CD4-positive, alpha-beta T cell treated with Interleukin-15 for 1 hour (primary cell): ENCODE results near the gene UGT3A2.

Source experiments
- DNase-seq: peaks from one replicate; pipeline ENCODE4 v3.0.0-alpha.2; 2020

UGT3A2 gene, protein sequence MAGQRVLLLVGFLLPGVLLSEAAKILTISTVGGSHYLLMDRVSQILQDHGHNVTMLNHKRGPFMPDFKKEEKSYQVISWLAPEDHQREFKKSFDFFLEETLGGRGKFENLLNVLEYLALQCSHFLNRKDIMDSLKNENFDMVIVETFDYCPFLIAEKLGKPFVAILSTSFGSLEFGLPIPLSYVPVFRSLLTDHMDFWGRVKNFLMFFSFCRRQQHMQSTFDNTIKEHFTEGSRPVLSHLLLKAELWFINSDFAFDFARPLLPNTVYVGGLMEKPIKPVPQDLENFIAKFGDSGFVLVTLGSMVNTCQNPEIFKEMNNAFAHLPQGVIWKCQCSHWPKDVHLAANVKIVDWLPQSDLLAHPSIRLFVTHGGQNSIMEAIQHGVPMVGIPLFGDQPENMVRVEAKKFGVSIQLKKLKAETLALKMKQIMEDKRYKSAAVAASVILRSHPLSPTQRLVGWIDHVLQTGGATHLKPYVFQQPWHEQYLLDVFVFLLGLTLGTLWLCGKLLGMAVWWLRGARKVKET

DNA sequence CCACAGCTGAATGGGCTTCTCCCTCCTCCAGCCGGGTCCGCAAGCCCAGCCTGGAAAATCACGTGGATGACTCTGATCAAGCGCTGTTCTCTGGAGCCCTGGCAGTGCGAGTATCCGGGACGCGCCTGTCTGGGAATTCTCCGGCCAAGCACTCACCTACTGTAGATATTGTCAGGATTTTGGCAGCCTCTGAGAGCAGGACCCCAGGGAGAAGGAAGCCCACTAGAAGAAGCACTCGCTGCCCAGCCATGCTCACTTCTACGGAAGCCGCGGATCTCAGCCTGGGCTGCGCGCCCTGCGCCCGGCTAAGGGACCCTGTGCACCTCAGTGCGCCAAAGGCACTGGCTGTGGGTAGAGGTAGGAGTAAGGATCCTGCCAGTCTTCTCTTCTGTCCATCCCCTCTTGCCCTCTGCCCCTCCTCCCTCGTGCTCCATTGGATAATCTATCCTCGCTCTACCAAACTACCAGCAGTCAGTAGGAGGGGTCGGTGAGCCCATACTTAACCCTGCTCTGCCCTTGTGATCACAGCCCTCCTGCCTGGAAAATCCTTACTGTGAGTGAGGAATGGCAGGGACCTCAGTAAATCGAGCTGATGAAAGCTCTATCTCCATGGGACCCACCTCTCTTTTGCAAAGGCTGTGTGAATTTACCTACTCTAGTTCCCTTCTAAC, at the start of gene UGT3A2:
Gene UGT3A2 (minus strand): TSS at position 343 of the 671 bp plus-strand sequence. CDS start 93 bp downstream, at position 250.
- DNase-seq, result no peak

DNA sequence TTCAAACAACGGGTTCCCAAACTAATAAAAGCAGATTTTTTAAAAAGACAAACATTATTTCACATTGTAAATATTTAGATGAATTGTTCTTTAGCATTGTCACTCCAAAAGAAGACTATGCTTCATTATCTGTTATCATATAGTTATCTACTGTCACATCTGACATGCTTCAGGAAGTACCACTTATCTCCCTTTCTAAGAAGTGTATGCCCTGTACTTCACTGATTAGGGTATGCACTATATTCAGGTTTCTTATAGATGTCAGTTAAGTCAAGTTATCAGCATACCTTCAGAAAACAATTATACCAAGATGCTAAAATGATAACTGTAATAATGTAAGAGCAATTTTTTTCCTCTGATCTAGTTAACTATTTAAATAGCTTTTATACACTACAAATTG, 44.6 kb upstream of the UGT3A2 start:
- no peak for DNase-seq

DNA sequence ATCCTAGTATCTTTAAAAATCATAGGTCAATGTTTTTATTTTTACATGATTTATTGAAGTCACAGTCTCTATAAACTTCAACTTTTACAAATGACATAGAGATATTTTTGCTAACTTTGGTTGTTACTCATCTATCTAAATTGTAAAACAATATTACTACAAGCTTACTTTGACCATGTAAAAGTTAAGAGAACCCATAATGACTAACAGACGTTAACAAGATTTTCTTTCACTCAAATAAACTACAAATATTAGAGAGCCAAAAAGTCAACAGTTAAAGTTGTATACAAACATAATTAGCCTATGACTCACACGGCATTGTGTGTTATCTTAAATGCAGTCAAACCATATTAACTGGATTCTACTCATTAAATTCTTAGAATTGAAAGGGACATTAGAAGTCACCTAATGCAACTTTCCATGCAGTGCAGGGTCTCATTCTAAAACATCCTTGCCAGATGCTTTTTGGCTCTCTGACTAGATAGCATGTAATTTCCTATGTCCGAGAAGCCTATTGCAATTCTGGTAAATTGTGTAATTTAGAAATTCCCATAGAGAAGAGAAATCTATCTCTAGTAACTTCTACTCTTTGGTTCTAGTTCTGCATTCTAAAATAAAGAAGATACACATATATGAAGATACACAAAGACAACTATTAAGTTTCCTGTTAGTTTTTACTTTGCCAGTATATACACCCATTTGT, 42.2 kb upstream of the UGT3A2 start:
- DNase-seq, result no peak

DNA sequence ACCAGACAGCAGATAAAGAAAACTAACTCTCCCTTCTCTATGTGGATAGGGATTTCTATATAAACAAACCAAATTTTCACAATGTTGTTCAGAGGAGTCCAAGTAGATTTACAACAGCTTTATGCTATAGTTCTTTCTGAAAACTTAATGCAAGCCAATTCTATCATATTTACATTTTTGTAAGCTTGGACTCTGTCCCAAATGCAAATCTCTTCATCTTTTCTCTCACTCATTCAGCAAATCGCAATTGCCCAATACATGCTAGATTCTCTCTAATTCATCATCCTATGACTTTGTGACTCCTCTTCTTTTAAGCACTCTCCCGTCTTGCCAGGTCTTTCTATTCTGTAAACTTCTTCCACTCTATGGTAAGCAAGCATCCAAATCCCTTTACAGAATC, 39.1 kb upstream of the UGT3A2 start:
- DNase-seq, result no peak

DNA sequence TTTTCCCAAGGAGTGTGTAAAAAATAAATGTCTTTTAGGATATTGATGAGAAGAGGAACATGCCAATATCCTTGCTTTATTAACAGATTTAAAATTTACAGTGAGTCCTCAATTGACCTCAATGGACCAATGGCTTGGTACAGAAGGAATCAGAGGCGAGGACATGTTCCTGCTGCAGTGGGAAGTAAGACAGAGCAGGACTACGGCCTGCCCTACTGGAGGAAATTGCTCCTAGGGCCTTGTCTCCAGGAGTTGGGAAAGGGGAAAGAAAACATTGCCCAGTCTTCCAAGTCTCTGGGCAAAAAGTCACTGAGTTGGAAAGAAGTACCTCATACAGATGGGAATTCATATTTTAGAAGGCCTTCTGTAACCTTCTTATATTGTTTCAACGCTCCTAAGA, 33.1 kb upstream of the UGT3A2 start:
- no peak for DNase-seq

DNA sequence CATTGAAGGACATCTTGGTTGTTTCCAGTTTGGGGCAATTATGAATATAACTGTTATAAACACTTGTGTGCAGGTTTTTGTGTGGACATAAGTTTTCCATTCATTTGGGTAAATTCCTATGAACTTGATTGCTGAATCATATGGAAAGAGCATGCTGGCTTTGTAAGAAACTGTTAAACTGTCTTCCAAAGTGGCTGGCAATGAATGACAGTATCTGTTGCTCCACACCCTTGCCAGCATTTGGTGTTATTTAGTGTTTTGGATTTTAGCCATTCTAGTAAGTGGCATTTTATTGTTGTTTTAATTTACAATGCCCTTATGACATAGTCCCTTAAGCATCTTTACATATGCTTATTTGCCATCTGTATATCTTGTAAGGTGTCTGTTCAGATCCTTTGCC, 29.8 kb upstream of the UGT3A2 start:
- DNase-seq, result no peak

DNA sequence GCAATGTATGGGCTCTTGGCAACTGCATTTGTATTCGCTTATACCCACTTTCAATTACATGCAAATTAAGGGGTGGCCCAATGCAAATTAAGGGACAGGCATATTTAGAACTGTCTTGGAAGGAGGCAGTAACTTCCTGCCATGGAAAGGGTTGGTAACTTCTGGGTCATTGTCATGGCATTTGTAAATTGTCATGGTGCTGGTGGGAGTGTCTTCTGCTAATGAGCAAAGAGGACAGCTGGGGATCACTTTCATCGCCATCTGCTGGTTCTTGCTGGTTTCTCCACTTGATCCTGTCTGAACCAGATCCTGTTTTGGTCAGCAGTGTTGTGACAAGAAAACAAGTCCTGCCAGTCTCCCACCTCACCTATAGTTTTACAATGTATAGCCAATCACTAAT, 23.3 kb upstream of the UGT3A2 start:
- DNase-seq, result no peak

DNA sequence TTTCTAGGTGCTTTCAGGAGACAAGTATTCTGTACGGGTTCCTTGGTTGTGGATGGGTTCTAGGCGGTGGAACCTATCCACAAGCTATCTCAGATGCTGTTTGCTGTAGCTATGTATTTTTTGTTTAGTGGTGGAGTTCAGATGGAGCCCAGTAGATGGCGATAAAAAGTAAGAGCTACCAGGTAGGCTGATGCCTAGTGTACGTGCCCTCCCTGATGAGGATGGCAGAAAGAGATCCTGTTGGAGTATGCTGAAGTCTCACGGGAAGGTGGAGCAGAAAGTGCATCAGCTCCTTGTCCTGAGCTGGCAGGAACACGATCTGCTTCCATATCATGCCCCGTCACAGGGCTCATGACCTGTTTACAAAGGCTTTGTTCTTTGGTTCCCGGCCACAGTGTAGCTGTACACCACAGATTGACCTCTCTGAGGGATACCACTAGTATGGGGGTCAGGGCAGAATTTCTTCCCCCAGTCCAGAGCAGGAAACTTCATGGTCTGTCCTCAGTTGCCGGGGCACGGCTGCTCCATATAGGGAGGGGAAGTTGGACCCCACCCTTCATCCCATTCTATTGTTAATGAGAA, 12.6 kb upstream of the UGT3A2 start:
- no peak for DNase-seq

DNA sequence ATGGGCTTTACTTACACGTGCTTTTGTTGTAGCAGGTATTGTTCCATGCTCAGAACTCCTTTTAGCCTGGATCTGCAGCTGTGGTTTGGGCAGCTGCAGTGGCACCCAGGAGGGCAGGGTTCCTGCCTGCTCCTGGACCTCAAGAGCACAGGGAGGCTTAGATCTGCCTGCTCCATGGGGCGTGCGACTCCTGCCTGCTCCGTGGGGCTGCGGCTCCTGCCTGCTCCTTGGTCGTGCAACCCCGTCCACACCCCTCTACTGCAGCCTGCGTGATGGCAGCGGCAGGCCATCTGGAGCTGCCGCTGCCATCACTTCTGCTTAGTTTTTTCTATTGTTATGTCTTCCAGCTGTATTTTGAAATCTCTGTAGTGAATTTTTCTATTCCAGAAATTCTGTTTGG, 11.7 kb upstream of the UGT3A2 start:
- no peak for DNase-seq

DNA sequence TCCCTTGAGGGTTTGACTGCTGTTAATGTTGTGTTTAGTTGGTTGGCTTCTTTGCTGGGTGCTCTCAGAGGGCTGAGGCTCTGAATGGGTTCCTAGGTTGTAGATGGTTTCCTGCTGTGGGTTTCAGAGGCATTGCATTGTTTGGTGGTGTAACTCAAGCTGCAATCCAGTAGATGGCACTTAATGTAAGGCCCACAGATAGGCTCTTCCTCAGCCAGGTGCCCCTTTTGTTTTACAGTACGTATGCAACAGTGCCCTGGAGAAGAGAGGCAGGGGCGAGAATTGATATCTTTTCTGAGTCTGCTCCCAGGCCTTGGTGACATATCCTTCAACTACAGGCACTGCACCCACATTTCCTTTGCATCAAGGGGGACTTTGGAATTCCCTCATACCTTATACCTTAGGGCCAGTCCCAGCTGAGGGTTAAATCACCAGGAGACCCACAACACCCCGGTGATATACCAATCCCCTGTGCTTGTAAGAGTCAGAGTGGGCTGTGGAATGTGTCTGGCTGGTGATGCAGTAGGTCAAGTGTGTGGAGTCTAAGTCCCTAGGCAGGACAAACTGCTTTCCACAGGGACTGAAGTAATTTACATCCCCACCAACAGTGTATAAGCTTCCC, 7.0 kb upstream of the UGT3A2 start:
- DNase-seq, result no peak

DNA sequence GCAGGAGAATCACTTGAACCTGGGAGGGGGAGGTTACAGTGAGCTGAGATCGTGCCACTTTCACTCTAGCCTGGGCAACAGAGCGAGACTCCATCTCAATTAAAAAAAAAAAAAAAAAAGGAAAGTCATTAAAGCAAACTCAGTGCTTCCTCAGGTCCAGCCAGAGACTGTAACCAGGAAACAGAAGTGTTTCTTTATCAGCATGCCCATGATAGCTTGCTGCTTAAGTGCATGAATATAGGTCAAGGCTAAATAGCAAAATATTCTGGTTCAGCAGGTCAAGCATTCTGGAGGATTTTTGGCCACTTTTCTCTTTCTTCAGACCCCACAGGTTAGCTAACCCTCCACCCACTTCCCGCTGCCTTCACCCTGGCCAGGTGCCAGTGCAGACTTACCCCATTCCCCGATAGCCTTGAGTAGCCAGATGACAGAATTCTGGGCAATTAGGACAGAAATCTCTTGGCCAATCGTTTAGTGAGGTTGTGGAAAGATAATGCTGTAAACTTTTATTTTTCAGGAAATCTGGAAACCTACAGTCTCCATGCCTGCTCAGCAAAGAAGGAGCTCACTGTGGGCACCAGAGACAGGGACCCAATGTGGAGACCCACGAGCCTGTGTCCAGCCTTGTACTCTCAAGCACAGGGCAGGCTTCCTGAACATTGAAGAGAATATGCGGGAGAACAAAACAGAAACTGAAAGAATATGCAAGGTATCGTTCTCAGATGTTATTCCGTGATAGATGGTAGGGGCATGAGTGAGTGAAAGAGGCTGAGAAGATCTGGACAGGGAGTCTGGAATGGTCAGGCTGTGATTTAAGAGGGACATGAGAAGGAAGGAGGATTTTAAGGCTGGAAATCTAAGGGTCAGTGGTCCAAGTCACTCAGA, 4.2 kb upstream of the UGT3A2 start:
- no peak for DNase-seq

DNA sequence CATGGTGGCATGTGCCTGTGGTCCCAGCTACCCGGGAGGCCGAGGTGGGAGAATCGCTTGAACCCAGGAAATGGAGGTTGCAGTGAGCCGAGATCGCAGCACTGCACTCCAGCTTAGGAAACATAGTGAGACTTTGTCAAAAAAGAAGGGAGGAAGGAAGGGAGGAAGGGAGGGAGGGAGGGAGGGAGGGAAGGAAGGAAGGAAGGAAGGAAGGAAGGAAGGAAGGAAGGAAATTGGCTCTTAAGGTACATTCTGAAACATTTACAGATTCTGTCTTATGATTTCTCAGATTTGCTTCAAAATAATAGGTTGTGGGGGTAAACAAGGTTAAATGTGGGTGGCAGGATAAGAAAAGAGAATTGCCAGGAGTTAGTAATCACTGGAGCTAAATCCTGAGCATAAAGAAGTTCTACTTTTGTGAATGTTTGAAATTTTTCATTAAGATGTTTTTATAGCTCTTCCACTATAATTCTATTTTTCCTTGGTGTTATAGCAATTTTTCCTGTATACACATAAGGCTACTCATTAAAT, 2.1 kb upstream of the UGT3A2 start:
- DNase-seq, result no peak

DNA sequence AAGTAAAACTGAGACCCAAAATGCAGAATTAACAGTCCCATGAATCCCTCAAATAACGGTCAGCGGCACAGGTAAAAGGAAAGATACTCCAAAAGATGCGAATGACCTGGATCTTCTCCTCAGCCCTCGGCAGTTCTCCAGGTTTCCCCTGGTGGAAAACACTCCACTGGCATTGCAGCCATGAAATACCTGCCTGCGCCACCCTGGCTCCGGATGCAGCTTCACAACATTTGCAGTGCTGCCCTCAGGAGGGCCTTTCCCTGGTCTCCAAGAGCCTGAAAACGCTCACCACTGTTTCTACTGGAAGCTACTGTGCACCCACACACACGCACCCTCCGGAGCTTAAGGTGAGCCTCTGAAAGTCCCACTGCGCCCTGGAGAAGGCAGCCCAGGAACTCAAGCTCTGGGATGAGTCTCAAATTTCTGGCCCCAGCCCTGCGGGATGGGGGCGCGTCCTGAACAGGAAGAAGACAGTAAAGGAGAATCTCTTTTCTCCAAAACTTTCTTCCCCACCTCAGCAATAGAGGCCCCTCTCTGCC, 612 bp downstream of the UGT3A2 start:
- DNase-seq, result no peak

DNA sequence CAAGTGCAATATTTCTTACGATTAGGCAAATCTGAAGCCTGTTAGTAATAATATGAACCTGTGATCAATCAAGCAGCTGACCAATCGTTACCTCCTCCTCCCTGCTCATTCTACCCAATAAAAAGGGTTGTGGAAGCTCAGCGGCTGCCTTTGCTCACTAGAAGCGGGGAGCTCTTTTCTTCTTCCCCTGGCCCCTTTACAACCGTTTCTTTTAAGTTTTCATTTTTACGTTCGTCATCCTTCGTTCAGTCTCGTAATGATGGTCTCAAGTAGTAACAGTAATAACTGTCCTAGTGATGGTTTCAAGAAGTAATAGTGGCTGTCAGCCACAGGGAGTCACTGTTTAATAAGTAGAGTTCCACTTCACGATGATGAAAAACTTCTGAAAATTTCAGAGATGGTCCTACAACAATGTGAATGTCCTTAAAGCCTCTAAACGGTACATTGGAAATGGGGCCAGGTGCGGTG, 6.2 kb downstream of the UGT3A2 start:
- DNase-seq, result no peak

DNA sequence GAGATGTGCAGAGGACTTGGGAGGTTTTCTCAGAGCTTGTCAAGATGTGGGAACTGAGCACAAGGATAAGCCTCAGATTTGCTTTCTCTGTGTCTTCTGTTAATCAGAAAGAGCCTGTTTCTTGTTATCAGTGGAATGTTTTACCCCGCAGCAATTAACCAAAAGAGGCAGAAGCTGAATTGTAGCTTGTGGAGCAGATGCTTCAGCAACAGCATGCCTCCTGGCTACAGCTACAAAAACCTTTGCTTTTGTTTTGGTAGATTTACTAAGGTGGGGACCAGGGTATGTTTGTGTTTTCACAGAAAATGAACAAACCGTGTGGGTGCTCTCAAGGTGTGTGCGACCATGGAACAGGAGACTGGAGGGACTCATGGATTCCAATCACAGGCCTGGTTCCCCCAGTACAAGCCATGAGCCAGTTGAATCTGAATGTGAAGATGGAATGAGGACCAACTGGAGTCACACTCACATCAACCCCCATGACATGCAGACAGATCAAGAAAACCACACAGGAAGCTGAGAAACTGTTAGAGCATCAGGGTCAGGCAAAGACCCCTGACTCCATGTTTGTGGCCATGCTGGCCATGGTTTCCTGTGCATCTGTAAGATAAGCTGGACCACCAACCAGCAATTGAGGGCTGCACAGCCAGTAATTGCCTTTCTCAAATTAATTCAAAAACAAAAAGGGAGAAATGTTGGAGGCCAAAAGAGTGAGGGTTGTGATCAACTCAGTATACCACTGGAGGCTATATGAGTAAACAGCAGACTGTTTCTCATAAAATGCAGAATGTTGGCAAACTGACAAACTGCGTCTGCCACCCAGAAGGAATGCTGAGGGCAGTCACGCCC, 6.9 kb downstream of the UGT3A2 start:
- DNase-seq, result no peak

DNA sequence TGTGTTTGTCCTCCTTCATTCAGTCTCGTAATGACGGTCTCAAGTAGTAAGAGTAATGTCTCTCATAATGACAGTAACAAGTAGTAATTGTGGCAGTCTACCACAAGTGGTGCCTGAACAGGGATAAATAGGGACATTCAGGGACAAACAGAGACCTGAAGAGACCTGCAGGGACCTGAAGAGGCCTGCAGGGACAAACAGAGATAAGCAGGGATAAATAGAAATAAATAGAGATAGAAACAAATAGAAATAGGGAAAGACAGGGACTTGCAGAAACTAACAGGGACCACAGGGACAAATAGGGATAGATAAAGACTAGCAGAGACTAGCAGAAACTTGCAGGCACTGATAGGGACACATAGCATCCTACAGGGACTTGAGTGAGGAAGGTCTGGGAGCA, 7.9 kb downstream of the UGT3A2 start:
- no peak for DNase-seq

DNA sequence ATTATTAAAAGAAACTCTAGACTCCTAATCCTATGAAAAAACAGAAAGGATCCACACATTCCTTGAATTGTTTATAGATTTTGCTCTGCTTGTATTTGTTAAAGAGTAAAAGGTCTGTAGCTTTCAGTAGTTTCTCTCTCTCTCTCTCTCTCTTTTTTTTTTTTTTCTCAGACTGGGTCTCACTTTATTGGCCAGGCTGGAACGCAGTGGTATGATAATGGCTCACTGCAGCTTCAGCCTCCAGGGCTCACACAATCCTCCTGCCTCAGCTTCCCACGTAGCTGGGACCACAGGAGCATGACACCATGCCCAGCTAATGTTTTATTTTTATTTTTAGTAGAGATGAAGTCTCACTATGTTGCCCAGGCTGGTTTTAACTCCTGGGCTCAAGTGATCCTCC, 9.3 kb downstream of the UGT3A2 start:
- DNase-seq, result no peak

DNA sequence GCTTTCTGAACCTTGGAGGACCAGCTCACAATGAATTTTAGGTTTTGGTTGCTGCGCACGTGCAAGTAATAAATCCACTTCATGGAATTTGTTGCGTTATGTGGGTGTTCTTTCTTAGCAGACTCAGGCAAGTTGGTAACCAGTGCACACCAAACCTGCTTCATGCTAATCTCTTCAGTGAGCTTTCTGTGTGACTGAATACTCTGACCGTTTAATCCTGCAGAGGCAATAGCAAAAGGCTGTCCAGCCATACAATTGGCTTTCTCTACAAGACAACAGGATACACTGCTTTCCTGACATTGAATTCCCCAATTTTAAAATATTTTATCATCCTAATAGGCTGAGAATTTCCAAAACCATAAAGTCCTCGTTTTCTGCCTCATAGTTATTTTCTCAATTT, 10.3 kb downstream of the UGT3A2 start:
- DNase-seq, result no peak

DNA sequence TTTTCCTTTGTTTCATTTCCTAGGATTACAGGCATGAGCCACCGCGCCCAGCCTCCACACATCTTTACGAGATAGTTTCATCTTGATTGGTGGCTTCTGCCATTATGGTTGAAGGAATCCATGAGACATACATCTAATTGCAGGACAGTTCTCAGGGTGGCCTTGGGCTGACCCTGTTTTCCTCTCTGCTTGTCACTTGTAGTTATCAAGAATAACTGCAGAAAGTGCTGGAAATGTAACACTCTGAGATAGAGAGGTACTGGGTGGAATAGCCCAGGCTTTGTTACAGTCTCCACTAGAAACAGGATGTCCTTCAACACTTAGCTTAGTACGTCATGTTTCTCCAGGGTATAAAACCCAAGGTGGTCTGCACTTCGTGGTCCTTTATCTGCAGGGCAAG, 10.7 kb downstream of the UGT3A2 start:
- no peak for DNase-seq

DNA sequence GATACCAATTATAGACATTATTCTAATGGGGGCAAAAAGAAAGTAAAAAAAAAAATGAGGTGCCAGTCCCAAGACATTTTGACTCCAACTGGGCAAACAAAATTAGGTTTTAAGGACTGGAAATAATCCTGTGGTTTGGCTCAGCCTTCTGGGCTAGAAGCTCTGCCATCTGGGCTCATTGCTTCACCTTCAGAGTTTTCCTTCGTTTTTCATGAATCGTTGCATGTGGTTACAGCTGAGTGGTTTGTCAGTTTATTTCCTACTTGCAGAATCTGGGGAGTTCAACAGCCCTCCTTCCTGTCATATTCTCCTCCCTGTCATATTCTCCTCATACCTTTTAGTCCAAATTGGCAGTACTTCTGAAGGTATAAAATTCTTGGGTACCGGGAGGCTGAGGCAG, 12.0 kb downstream of the UGT3A2 start:
- DNase-seq, result no peak
